D721Med (cell line): ENCODE data around the gene SMARCAL1.

Experiments used
- DNase-seq: peaks from one replicate; pipeline ENCODE4 v3.0.0; 2011; ENCODE audit warnings: low spot score; ENCODE audit not compliant: insufficient read length
- FAIRE-seq: peaks from 2 replicates; lab custom pipeline; 2011; peaks lifted over from hg19 to GRCh38; lab: Jason Lieb, UNC
- TF ChIP-seq, protein P1 (sequence below): IDR thresholded peaks from 2 replicates; pipeline ENCODE4 v1.5.1; 2012; ENCODE audit warnings: mild to moderate bottlenecking, control low read depth; ENCODE audit not compliant: insufficient read depth; ENCODE audit errors: missing control alignments

SMARCAL1 gene

DNA sequence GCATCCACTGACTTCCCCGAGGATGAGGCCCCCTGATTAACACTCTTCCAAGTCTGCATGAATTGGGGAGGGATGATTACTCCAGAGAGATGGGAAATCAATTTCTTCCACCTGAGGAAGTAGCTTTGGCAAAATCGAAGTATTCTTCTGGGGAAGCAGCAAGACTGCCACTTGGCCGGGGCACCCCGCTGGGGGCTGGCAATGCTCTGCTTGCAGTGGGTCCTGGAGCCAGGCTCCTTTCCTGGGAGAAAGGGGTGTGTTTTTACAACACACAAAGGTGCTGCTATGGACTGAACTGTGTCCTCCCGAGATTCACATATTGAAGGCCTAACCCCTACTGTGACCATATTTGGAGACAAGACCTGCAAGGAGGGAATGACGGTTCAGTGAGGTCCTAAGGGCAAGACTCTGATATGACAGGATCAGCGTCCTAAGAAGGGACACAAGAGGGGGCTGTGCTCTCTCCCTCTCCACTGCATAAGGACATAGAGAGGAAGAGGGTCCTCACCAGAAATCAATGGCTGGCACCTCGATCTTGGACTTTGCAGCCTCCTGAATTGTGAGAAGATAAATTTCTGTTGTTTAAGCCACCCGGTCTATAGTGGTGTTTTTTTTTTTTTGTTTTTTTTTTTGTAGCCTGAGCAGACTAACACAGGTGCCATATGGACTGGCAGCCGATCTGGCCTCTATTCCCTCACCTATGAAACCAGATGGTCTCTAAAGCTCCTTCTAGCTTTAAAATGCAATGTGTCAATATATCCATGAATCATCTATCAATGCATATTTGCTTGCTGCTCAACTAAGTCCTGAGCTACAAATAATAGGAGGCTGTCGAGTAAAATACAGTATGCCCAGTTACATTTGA, 3.6 kb upstream of the SMARCAL1 start:
- FAIRE-seq (peak; percentile 58), DNase-seq (no peak)
- TF ChIP-seq, protein P1, sequence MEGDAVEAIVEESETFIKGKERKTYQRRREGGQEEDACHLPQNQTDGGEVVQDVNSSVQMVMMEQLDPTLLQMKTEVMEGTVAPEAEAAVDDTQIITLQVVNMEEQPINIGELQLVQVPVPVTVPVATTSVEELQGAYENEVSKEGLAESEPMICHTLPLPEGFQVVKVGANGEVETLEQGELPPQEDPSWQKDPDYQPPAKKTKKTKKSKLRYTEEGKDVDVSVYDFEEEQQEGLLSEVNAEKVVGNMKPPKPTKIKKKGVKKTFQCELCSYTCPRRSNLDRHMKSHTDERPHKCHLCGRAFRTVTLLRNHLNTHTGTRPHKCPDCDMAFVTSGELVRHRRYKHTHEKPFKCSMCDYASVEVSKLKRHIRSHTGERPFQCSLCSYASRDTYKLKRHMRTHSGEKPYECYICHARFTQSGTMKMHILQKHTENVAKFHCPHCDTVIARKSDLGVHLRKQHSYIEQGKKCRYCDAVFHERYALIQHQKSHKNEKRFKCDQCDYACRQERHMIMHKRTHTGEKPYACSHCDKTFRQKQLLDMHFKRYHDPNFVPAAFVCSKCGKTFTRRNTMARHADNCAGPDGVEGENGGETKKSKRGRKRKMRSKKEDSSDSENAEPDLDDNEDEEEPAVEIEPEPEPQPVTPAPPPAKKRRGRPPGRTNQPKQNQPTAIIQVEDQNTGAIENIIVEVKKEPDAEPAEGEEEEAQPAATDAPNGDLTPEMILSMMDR = peak; percentile 4

DNA sequence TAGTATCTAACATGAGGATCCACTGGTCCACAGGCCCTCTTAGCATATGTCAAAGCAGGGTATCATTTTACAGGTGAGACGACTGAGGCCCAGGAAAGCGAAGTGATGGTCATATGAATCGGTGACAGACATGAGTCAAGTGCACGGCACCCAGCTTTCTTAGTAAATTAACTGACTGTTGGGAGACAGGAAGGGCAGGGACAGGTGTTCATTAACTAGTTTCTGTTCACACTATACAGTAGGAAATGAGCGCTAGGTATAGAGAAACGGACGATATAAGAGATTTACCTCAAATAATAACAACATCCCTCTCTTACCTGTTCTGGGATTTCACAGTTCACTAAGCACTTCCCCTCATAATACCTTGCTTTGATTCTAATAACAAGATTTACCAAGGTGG, 1.7 kb upstream of the SMARCAL1 start:
- FAIRE-seq = no peak
- TF ChIP-seq, protein P1 = no peak

DNA sequence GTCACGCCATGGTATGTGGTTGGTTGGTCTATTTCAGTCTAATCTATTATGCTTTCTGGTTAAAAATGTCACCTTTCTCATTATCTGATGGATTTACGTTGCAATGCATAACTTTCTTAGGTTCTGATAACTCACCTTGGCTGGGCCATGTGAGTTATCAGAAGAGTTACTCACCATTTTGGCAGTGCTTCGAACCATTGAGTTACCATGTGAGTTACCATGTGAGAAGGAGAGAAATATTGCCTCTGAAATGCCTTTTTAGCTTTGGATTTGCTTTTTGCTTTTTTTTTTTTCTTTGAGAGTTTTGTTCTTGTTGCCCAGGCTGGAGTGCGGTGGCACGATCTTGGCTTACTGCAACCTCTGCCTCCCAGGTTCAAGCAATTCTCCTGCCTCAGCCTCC, 1.6 kb downstream of the SMARCAL1 start:
- FAIRE-seq = no peak
- DNase-seq = no peak
- TF ChIP-seq, protein P1 = no peak

More for the DNA sequence above, 1.7 kb upstream of the SMARCAL1 start:
- DNase-seq = no peak

DNA sequence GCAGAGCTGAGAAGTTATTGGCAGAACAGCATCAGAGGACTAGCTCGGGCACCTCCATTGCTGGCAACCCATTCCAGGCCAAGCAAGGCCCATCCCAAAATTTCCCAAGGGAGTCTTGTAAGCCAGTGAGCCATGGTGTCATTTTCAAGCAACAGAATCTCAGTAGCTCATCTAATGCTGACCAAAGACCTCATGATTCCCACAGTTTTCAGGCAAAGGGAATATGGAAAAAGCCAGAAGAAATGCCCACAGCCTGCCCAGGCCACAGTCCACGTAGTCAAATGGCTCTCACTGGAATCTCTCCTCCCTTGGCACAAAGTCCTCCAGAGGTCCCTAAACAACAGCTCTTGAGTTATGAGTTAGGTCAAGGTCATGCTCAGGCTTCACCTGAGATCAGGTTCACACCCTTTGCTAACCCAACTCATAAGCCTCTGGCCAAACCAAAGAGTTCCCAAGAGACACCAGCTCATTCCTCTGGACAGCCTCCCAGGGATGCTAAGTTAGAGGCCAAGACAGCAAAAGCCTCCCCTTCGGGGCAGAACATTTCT, 2.6 kb downstream of the SMARCAL1 start:
- TF ChIP-seq, protein P1 = no peak
- FAIRE-seq = no peak
- DNase-seq = no peak

DNA sequence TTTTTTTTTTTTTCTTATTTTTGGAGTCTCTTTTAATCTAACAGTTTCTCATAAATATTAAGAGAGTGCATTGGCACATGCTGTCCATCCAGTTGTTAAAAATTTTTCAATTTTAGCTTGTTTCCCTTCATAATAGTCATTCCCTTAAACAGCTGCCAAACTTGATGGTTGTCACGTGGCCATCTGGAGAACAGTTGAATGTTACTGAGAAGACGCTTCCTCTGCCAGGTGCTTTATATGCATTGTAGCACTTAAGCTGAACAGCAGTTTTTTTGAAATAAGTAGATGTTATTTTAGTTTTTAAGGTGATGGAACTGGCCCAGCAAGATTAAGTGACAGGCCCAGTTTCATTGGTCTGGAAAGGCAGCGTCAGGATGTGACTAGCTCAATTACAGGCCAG, 3.3 kb downstream of the SMARCAL1 start:
- no peak for DNase-seq
- FAIRE-seq = no peak
- TF ChIP-seq, protein P1 = no peak

DNA sequence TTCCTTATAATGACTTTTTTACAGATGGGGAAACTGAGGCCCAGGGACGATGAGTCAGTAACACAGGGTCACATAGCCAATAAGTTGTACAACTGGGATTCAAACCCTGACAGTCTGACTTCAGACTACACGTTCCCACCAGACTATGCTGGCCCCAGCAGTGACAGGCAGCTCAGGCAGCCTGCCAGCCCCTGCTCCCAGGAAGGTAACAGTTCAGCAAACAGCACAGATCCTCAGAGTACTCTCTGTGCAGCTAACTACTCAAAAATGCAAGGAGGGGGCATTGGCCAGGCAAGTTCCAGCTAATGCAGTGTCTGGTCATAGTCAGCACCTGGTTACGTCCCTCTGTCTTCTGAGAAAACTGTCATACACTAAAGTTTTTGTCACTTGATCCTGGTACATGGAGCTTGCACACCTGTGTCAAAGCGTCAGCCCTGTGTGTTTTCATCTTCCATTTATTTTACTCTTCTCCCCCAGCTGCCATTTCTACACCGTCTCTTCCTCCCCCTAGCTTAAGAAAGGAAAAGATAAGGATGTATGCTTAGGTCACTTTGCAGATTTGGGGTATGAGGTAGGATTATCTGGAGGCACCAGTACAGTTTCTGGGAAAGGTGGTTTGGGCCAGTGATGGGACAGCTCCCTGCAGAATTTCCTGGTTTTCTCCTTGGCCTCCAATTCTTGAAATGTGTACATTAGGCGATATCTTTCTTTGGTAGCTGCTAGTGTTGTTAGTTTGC, 4.5 kb downstream of the SMARCAL1 start:
- no peak for FAIRE-seq
- TF ChIP-seq, protein P1 = no peak
- no peak for DNase-seq

DNA sequence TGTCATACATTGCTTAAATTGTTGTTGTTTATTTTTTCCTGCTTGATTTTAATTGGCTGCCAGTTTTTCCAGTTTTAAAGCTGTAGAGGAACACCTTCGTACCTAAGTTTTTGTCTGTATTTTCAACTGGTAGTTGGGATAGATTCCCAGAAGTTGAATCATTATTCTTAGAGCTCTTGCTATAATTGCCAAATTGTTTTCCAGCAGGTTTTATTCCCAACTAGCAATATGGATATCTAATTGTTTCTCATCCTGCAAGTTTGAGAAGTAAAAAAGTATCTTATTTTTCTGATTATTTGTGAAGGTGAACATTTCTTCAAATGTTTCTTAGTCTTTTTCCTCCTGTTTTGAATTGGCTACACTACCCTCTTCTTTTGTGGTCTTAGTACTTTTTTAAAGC, 6.7 kb downstream of the SMARCAL1 start:
- DNase-seq = no peak
- FAIRE-seq = no peak
- TF ChIP-seq, protein P1 = no peak
